GM12864 (cell line): ENCODE measurements around the gene APCDD1L.

Source experiments
- DNase-seq: peaks from one replicate; pipeline ENCODE4 v3.0.0-alpha.2; 2011; ENCODE audit warnings: low read depth
- H3K4me3 ChIP-seq: 2 replicates; pipeline ENCODE4 v1.5.1; 2011; ENCODE audit warnings: mild to moderate bottlenecking, low read depth, low read length, control low read depth
- CTCF ChIP-seq: IDR thresholded peaks from 2 replicates; pipeline ENCODE4 v1.5.1; 2011; ENCODE audit warnings: low read depth, mild to moderate bottlenecking, moderate library complexity, low read length, control low read depth, inconsistent platforms; ENCODE audit errors: missing control alignments

Gene APCDD1L

GRCh38 chr20:58554541-58554940 is 39.3 kb upstream of the APCDD1L start:
- no peak overlapping the region for H3K4me3 ChIP-seq
- no peak for DNase-seq
- TF ChIP-seq CTCF: no peak

GRCh38 chr20:58553841-58554240 is 38.6 kb upstream of the APCDD1L start:
- no peak for TF ChIP-seq CTCF
- no peak overlapping the region for H3K4me3 ChIP-seq
- DNase-seq: no peak

GRCh38 chr20:58553166-58553696 is 38.0 kb upstream of the APCDD1L start:
- DNase-seq: no peak
- no peak overlapping the region for H3K4me3 ChIP-seq
- TF ChIP-seq CTCF: no peak

GRCh38 chr20:58552366-58552934 is 37.3 kb upstream of the APCDD1L start:
- no peak for TF ChIP-seq CTCF
- no peak for DNase-seq
- no peak overlapping the region for H3K4me3 ChIP-seq

GRCh38 chr20:58551631-58552030 is 36.4 kb upstream of the APCDD1L start:
- no peak for DNase-seq
- no peak overlapping the region for H3K4me3 ChIP-seq
- TF ChIP-seq CTCF: no peak

- no peak overlapping the region for H3K4me3 ChIP-seq
- no peak for TF ChIP-seq CTCF
- DNase-seq: no peak
These were observed 35.3 kb upstream of the APCDD1L start for GRCh38 chr20:58550275-58551059.
